Ascending aorta (tissue), 2 donors: ENCODE results near the gene NEK6. TPM values are rescaled to one million over a fixed set of nuclear protein-coding genes. Genes with fewer than 3 reads are reported as not detected.

Experiments used
- DNase-seq, 2 donors: peaks; one replicate each; pipeline ENCODE4 v3.0.0-alpha.2; 2019; ENCODE audit warnings: low spot score in 2 of 2
- H3K27ac ChIP-seq, 2 donors: fragments of 200-600 bp; sonication (generic); one replicate each; pipeline ENCODE4 v1.5.1; 2016 to 2017; ENCODE audit warnings: mild to moderate bottlenecking in 1 of 2
- H3K27me3 ChIP-seq: fragments of 200-600 bp; sonication (generic); one replicate; pipeline ENCODE4 v1.5.1; 2017
- H3K36me3 ChIP-seq, 2 donors: fragments of 200-600 bp; sonication (generic); one replicate each; pipeline ENCODE4 v1.5.1; 2016
- H3K4me1 ChIP-seq, 2 donors: fragments of 200-600 bp; sonication (generic); one replicate each; pipeline ENCODE4 v1.5.1; 2016 to 2017; ENCODE audit warnings: mild to moderate bottlenecking in 1 of 2
- H3K4me3 ChIP-seq, 2 donors: fragments of 200-600 bp; sonication (generic); one replicate each; pipeline ENCODE4 v1.5.1; 2016 to 2017; ENCODE audit warnings: mild to moderate bottlenecking in 1 of 2
- H3K9me3 ChIP-seq, 2 donors: fragments of 200-600 bp; sonication (generic); one replicate each; pipeline ENCODE4 v1.5.1; 2016
- CTCF ChIP-seq, 3 experiments: fragments of 200-600 bp in 2 of 3; fragments of 450-650 bp in 1 of 3; sonication (generic) in 2 of 3; IDR thresholded peaks; one replicate each; pipeline ENCODE4 v1.5.1; 2016 to 2019; ENCODE audit warnings: antibody characterized with exemption in 3 of 3, mild to moderate bottlenecking in 1 of 3, moderate library complexity in 1 of 3
- intact Hi-C: fragments of 100-400 bp; cut with DNase I; formaldehyde crosslinking; loops from one replicate; pipeline ENCODE4 v1.15.1; 2023
- total RNA-seq: library from RNA; depleted of rRNA; stranded (reverse); fragments of >200 nt; gene quantifications from one replicate; pipeline ENCODE4 v1.1.0, GENCODE V29; 2016

Gene NEK6
- total RNA-seq, 1 donor from 2014 or later, result 6.7 TPM

- Histone ChIP-seq H3K27ac (no peak overlapping the region), H3K9me3 (no peaks in the 10 kb centered on the region), H3K36me3 (no peaks in the 10 kb centered on the region), H3K4me1 (peaks cover 0 to 3% of the 10 kb centered on the region in 2 donors), H3K27me3 (peaks cover 4% of the 10 kb centered on the region), H3K4me3 (no peak overlapping the region)
- TF ChIP-seq CTCF (IDR thresholded peaks at IDR 0.05), result no peak
- intact Hi-C loops, result no loop called here
- no peak for DNase-seq
These were observed 36.8 kb upstream of the NEK6 start for GRCh38 chr9:124220946-124221451.

GRCh38 chr9:124221676-124222075, 36.1 kb upstream of the NEK6 start:
- intact Hi-C loops, result no loop called here
- peaks cover 0 to 3% of the 10 kb centered on the region in 2 donors for H3K4me1 ChIP-seq

GRCh38 chr9:124222109-124222508, 35.6 kb upstream of the NEK6 start:
- Histone ChIP-seq H3K4me3 (no peak overlapping the region), H3K36me3 (no peaks in the 10 kb centered on the region), H3K4me1 (peaks cover 0 to 3% of the 10 kb centered on the region in 2 donors), H3K27ac (no peak overlapping the region), H3K9me3 (no peaks in the 10 kb centered on the region), H3K27me3 (peaks cover 4% of the 10 kb centered on the region)
- intact Hi-C loops, result no loop called here
- TF ChIP-seq CTCF (IDR thresholded peaks at IDR 0.05), result no peak
- no peak for DNase-seq

More at GRCh38 chr9:124221676-124222075, 36.1 kb upstream of the NEK6 start:
- DNase-seq, result no peak
- no peak overlapping the region for H3K4me3 ChIP-seq
- no peak for TF ChIP-seq CTCF (IDR thresholded peaks at IDR 0.05)
- no peak overlapping the region for H3K27ac ChIP-seq
- peaks cover 4% of the 10 kb centered on the region for H3K27me3 ChIP-seq
- H3K9me3 ChIP-seq, result no peaks in the 10 kb centered on the region
- H3K36me3 ChIP-seq, result no peaks in the 10 kb centered on the region

GRCh38 chr9:124222918-124223720, 34.6 kb upstream of the NEK6 start:
- no peak for TF ChIP-seq CTCF (IDR thresholded peaks at IDR 0.05)
- peak in 1 of 2 donors; percentile 78 for DNase-seq
- Histone ChIP-seq H3K36me3 (no peaks in the 10 kb centered on the region), H3K4me1 (peaks cover 0 to 3% of the 10 kb centered on the region in 2 donors), H3K27me3 (peaks cover 4% of the 10 kb centered on the region), H3K27ac (no peak overlapping the region), H3K4me3 (no peak overlapping the region), H3K9me3 (no peaks in the 10 kb centered on the region)
- intact Hi-C loops, result no loop called here

GRCh38 chr9:124225945-124226344, 31.8 kb upstream of the NEK6 start:
- peaks cover 4% of the 10 kb centered on the region for H3K27me3 ChIP-seq
- intact Hi-C loops, result no loop called here
- TF ChIP-seq CTCF (IDR thresholded peaks at IDR 0.05), result no peak

More at GRCh38 chr9:124225945-124226344, 31.8 kb upstream of the NEK6 start:
- Histone ChIP-seq H3K9me3 (no peaks in the 10 kb centered on the region), H3K4me1 (no peaks in the 10 kb centered on the region), H3K27ac (no peak overlapping the region), H3K4me3 (no peak overlapping the region), H3K36me3 (no peaks in the 10 kb centered on the region)
- DNase-seq, result no peak
